ENCODE results near the gene LEKR1.
"Not testable (repeated sequence)": the region's sequence is repeated elsewhere in the genome, so short reads cannot be mapped to it uniquely, and the experiment has no call there.

Gene LEKR1

GRCh38 chr3:156910022-156910421, 83.9 kb downstream of the LEKR1 start:
- no peak for DNase-seq

GRCh38 chr3:156910831-156911230, 84.7 kb downstream of the LEKR1 start:
- DNase-seq, result not testable (repeated sequence)

GRCh38 chr3:156914300-156914699, 88.1 kb downstream of the LEKR1 start:
- DNase-seq, result not testable (repeated sequence)

- no peak for DNase-seq
Observed at GRCh38 chr3:156915372-156915771, 89.2 kb downstream of the LEKR1 start.

- DNase-seq, result no peak
Observed at GRCh38 chr3:156918746-156919145, 92.6 kb downstream of the LEKR1 start.

GRCh38 chr3:156919818-156920217, 93.7 kb downstream of the LEKR1 start:
- DNase-seq, result no peak

- DNase-seq, result no peak
Observed at GRCh38 chr3:156920399-156920798, 94.2 kb downstream of the LEKR1 start.

- no peak for DNase-seq
Observed at GRCh38 chr3:156923349-156923748, 97.2 kb downstream of the LEKR1 start.

GRCh38 chr3:156938724-156939123, 112.6 kb downstream of the LEKR1 start:
- no peak for DNase-seq

- DNase-seq, result no peak
Observed at GRCh38 chr3:156939315-156939714, 113.2 kb downstream of the LEKR1 start.

- no peak for DNase-seq
Observed at GRCh38 chr3:156941311-156941710, 115.2 kb downstream of the LEKR1 start.

GRCh38 chr3:156948402-156949210, 122.5 kb downstream of the LEKR1 start:
- DNase-seq, result no peak

- DNase-seq, result no peak
Observed at GRCh38 chr3:156952011-156952410, 125.9 kb downstream of the LEKR1 start.

- DNase-seq, result no peak
Observed at GRCh38 chr3:156957715-156958114, 131.6 kb downstream of the LEKR1 start.

- no peak for DNase-seq
Observed at GRCh38 chr3:156963096-156963495, 136.9 kb downstream of the LEKR1 start.

- no peak for DNase-seq
Observed at GRCh38 chr3:156964577-156964976, 138.4 kb downstream of the LEKR1 start.

- not testable (repeated sequence) for DNase-seq
Observed at GRCh38 chr3:156966349-156966748, 140.2 kb downstream of the LEKR1 start.

- DNase-seq, result no peak
Observed at GRCh38 chr3:156973954-156974353, 147.8 kb downstream of the LEKR1 start.

GRCh38 chr3:156974931-156975330, 148.8 kb downstream of the LEKR1 start:
- DNase-seq, result no peak

- DNase-seq, result no peak
Observed at GRCh38 chr3:156975721-156976120, 149.6 kb downstream of the LEKR1 start.

GRCh38 chr3:156976933-156977332, 150.8 kb downstream of the LEKR1 start:
- no peak for DNase-seq

- no peak for DNase-seq
Observed at GRCh38 chr3:156978481-156978961, 152.4 kb downstream of the LEKR1 start.

- no peak for DNase-seq
Observed at GRCh38 chr3:156981005-156981404, 154.9 kb downstream of the LEKR1 start.

GRCh38 chr3:156983559-156983958, 157.4 kb downstream of the LEKR1 start:
- no peak for DNase-seq

- no peak for DNase-seq
Observed at GRCh38 chr3:156985711-156986110, 159.6 kb downstream of the LEKR1 start.

Data from SW 1271 (cell line).